Measurements from ENCODE around the gene GPR137.

GPR137 gene

DNA sequence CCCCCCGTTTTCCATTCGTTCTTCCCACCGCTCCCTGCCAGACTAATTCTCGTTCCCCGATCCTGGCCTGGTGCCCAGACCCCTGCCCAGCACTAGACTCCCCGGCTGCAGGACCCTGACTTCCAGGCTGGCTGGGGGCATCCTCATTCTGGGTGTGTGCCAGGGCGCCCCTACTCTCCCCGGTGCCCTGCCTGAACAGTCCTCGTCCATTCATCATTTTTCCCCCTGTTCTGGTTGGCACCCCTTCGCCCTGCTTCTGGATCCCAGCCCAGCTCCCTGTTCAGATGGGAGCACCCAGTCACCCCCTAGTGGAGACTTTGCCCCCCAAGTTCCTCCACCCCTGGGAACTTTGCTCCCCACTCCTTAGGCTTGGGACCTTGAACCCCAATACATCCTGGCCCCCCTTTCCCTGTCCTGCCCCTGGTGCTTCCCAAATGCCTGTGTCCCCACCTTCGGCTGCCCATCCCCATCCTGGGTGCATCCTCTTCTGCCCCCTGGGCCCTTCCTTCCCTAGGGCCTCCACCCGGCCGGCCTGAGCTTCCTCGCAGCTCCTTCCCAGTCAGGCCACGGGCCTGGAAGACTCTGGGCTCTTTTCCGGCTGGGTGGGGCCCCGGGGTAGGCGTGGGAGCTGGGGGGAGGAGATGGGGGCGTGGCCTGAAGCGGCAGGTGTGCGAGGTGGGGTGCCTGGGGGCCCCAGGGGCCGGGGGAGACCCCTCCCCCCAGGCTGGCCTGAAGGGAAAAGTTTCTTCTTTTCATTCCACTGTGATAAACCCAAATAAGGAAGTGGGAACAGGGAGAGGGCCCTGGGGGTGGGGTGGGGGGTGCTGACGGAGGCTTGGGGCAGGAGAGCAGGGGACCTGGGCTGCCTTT is 33.4 kb upstream of the GPR137 start:
- TF ChIP-seq NFRKB (IDR thresholded peaks at IDR 0.05), result no peak
- no peak for TF ChIP-seq ELF4 (IDR thresholded peaks at IDR 0.05)
- TF ChIP-seq, protein P1, sequence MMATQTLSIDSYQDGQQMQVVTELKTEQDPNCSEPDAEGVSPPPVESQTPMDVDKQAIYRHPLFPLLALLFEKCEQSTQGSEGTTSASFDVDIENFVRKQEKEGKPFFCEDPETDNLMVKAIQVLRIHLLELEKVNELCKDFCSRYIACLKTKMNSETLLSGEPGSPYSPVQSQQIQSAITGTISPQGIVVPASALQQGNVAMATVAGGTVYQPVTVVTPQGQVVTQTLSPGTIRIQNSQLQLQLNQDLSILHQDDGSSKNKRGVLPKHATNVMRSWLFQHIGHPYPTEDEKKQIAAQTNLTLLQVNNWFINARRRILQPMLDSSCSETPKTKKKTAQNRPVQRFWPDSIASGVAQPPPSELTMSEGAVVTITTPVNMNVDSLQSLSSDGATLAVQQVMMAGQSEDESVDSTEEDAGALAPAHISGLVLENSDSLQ (IDR thresholded peaks at IDR 0.05), result no peak
- no peak for TF ChIP-seq FOXK2 (IDR thresholded peaks at IDR 0.05)
- no peak for TF ChIP-seq CTBP1 (IDR thresholded peaks at IDR 0.05; ENCODE audit: borderline replicate concordance)
- no peak for TF ChIP-seq LEF1 (IDR thresholded peaks at IDR 0.05; ENCODE audit: borderline replicate concordance)
- TF ChIP-seq HDGF (IDR thresholded peaks at IDR 0.05; ENCODE audit: borderline replicate concordance), result no peak
- ChIA-PET POLR2A (interaction anchor here (0.8 to 8.9 kb wide), 4 partner anchors 10 to 68 kb away, joined by 3 to 78 read pairs (median 4); no protein-coding TSS in a partner anchor), CTCF (interaction anchor here (0.6 to 3.3 kb wide), 7 partner anchors 15 to 1101 kb away, joined by 3 to 14 read pairs (median 5); partner anchors contain the start of genes ESRRA, FERMT3, NUDT22 and TRPT1)
- no peak for DNase-seq (ENCODE audit: extremely low spot score)

DNA sequence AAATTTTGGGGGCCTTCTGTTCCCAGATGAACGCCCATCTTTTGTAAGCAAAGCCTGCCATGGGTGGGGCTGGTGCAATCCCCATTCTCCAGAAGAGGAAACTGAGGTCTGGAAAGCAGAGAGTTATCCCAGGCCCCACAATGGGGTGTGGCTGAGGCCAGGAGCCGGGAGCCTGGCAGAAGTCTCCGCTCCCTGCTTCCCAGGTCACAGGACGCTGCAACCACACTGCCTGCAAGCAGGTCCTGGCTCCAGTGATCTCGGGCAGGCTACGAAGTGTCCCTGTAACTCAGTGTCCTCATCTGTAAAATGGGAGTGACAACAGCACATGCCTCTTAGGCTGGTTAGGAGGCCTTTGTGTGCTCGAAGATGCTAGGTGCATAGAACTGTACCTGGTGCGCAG is 32.6 kb upstream of the GPR137 start:
- ChIA-PET POLR2A (interaction anchor here (1.1 to 8.9 kb wide), 2 partner anchors 9 to 17 kb away, joined by 3 to 78 read pairs; no protein-coding TSS in a partner anchor), CTCF (no interaction called here)
- TF ChIP-seq FOXA1 (IDR thresholded peaks at IDR 0.05) (no peak), SUZ12 (IDR thresholded peaks at IDR 0.05) (no peak), TARDBP (IDR thresholded peaks at IDR 0.05) (no peak), ELF4 (IDR thresholded peaks at IDR 0.05) (no peak), ARNT (IDR thresholded peaks at IDR 0.05) (no peak), FOXK2 (IDR thresholded peaks at IDR 0.05) (no peak), HDGF (IDR thresholded peaks at IDR 0.05; ENCODE audit: borderline replicate concordance) (no peak), SP1 (IDR thresholded peaks at IDR 0.05) (no peak), LEF1 (IDR thresholded peaks at IDR 0.05; ENCODE audit: borderline replicate concordance) (no peak), CTBP1 (IDR thresholded peaks at IDR 0.05; ENCODE audit: borderline replicate concordance) (no peak), L3MBTL2 (conservative IDR thresholded peaks at IDR 0.05) (no peak), FOXM1 (IDR thresholded peaks at IDR 0.05; ENCODE audit: borderline replicate concordance) (no peak), BHLHE40 (IDR thresholded peaks at IDR 0.05; ENCODE audit: borderline replicate concordance) (no peak), ZNF384 (IDR thresholded peaks at IDR 0.05) (no peak), NFRKB (IDR thresholded peaks at IDR 0.05) (no peak)
- TF ChIP-seq, protein P1 (IDR thresholded peaks at IDR 0.05), result no peak
- DNase-seq (ENCODE audit: extremely low spot score), result no peak

DNA sequence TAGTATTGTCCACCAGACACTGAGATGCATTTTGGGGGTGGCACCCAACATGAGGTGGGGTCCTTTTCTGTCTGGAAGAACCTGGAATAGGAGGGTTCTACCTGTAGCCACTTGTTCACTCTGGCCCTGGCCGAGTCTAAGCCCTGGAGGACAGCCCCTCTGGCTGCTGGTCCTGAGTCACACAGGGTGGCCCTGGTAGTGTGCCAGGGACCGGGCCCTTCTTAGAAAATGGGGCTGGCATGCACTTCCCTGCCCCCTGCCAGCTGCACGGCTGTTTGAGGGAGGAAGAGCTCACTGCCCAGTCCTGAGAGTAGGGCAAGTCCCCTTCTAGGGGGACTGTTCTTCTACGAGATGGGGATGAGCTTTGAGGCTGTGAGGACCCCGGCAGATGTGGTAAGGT is 32.2 kb upstream of the GPR137 start:
- POLR2A ChIA-PET, result interaction anchor here (1.1 to 1.4 kb wide), 3 partner anchors 10 to 68 kb away, joined by 3 to 4 read pairs (median 4); no protein-coding TSS in a partner anchor
- CTCF ChIA-PET, result no interaction called here
- TF ChIP-seq FOXK2 (IDR thresholded peaks at IDR 0.05) (no peak), L3MBTL2 (conservative IDR thresholded peaks at IDR 0.05) (no peak), NFRKB (IDR thresholded peaks at IDR 0.05) (no peak), FOXM1 (IDR thresholded peaks at IDR 0.05; ENCODE audit: borderline replicate concordance) (no peak), SP1 (IDR thresholded peaks at IDR 0.05) (no peak), HDGF (IDR thresholded peaks at IDR 0.05; ENCODE audit: borderline replicate concordance) (no peak), ARNT (IDR thresholded peaks at IDR 0.05) (no peak), LEF1 (IDR thresholded peaks at IDR 0.05; ENCODE audit: borderline replicate concordance) (no peak), TARDBP (IDR thresholded peaks at IDR 0.05) (no peak), BHLHE40 (IDR thresholded peaks at IDR 0.05; ENCODE audit: borderline replicate concordance) (no peak), ZNF384 (IDR thresholded peaks at IDR 0.05) (no peak)
- TF ChIP-seq, protein P1 (IDR thresholded peaks at IDR 0.05), result no peak
- no peak for DNase-seq (ENCODE audit: extremely low spot score)

DNA sequence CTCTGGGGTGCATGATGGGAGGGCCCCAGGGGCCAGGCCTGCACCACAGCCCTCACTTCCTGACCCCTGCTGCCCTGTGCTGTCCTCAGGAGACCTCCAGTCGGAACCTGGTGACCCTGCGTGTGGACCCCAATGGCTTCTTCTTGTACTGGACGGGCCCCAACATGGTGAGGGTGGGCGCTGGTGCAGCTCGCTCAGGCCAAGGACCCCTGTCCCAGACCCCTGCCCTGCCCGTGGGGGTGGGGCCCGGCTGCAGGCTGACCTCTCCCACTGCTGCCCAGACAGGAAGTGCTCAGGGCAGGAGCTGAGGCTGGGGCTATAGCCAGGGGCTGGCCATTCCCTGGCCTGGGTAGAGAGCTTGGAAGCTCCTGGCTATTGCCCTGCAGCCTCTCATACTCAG is 31.3 kb upstream of the GPR137 start:
- ChIA-PET POLR2A (interaction anchor here (1.1 to 1.4 kb wide), 3 partner anchors 11 to 69 kb away, joined by 3 to 4 read pairs (median 4); no protein-coding TSS in a partner anchor), CTCF (no interaction called here)
- no peak for TF ChIP-seq ZNF384 (IDR thresholded peaks at IDR 0.05)
- no peak for TF ChIP-seq ELF4 (IDR thresholded peaks at IDR 0.05)
- no peak for TF ChIP-seq FOXM1 (IDR thresholded peaks at IDR 0.05; ENCODE audit: borderline replicate concordance)
- TF ChIP-seq LEF1 (IDR thresholded peaks at IDR 0.05; ENCODE audit: borderline replicate concordance), result no peak
- no peak for TF ChIP-seq CTBP1 (IDR thresholded peaks at IDR 0.05; ENCODE audit: borderline replicate concordance)
- TF ChIP-seq SP1 (IDR thresholded peaks at IDR 0.05), result no peak
- TF ChIP-seq HDGF (IDR thresholded peaks at IDR 0.05; ENCODE audit: borderline replicate concordance), result no peak
- no peak for TF ChIP-seq TARDBP (IDR thresholded peaks at IDR 0.05)
- TF ChIP-seq, protein P1 (IDR thresholded peaks at IDR 0.05), result no peak
- no peak for TF ChIP-seq L3MBTL2 (conservative IDR thresholded peaks at IDR 0.05)
- no peak for TF ChIP-seq BHLHE40 (IDR thresholded peaks at IDR 0.05; ENCODE audit: borderline replicate concordance)
- no peak for TF ChIP-seq FOXA1 (IDR thresholded peaks at IDR 0.05)
- TF ChIP-seq NFRKB (IDR thresholded peaks at IDR 0.05), result no peak
- TF ChIP-seq SUZ12 (IDR thresholded peaks at IDR 0.05), result no peak
- DNase-seq (ENCODE audit: extremely low spot score), result no peak

All from HEK293T (cell line).